Stimulated activated CD4-positive, alpha-beta T cell treated with anti-CD3 and anti-CD28 coated beads, TNF-alpha, amount 100 ng/mL, for 4 hours (primary cell): ENCODE results near the gene BTBD7.

Experiments
- DNase-seq, 3 experiments: peaks; one replicate each; pipeline ENCODE4 v3.0.0-alpha.2; 2020; ENCODE audit warnings: low read depth in 3 of 3

BTBD7 gene

GRCh38 chr14:93329965-93330608 is 2.7 kb downstream of the BTBD7 start:
- DNase-seq = no peak

GRCh38 chr14:93328546-93328945 is 4.3 kb downstream of the BTBD7 start:
- DNase-seq = no peak

GRCh38 chr14:93326196-93326595 is 6.6 kb downstream of the BTBD7 start:
- DNase-seq = no peak

- no peak for DNase-seq
These were observed 9.1 kb downstream of the BTBD7 start for GRCh38 chr14:93323600-93324174.

GRCh38 chr14:93322929-93323599 is 9.8 kb downstream of the BTBD7 start:
- DNase-seq = no peak

- DNase-seq = no peak
These were observed 12.3 kb downstream of the BTBD7 start for GRCh38 chr14:93320489-93320888.

GRCh38 chr14:93319958-93320357 is 12.9 kb downstream of the BTBD7 start:
- DNase-seq = no peak

- DNase-seq = no peak
These were observed 13.3 kb downstream of the BTBD7 start for GRCh38 chr14:93319494-93319893.

- DNase-seq = no peak
These were observed 13.9 kb downstream of the BTBD7 start for GRCh38 chr14:93318927-93319326.

- no peak for DNase-seq
These were observed 14.7 kb downstream of the BTBD7 start for GRCh38 chr14:93317875-93318807.

GRCh38 chr14:93317210-93317874 is 15.5 kb downstream of the BTBD7 start:
- DNase-seq = no peak

GRCh38 chr14:93316716-93317115 is 16.1 kb downstream of the BTBD7 start:
- no peak for DNase-seq

- DNase-seq = no peak
These were observed 17.3 kb downstream of the BTBD7 start for GRCh38 chr14:93315575-93315974.

- DNase-seq = no peak
These were observed 21.8 kb downstream of the BTBD7 start for GRCh38 chr14:93311082-93311481.

GRCh38 chr14:93309427-93309966 is 23.3 kb downstream of the BTBD7 start:
- DNase-seq = no peak

- DNase-seq = no peak
These were observed 24.0 kb downstream of the BTBD7 start for GRCh38 chr14:93308686-93309345.

GRCh38 chr14:93306812-93307211 is 26.0 kb downstream of the BTBD7 start:
- no peak for DNase-seq

GRCh38 chr14:93305725-93306418 is 27.0 kb downstream of the BTBD7 start:
- DNase-seq = no peak

GRCh38 chr14:93304771-93305170 is 28.1 kb downstream of the BTBD7 start:
- no peak for DNase-seq

GRCh38 chr14:93303659-93304058 is 29.2 kb downstream of the BTBD7 start:
- no peak for DNase-seq
